ENCODE measurements around the gene SLC35B3. TPM values are rescaled to one million over a fixed set of nuclear protein-coding genes. Genes with fewer than 3 reads are reported as not detected.

The SLC35B3 gene
- total and polyA plus RNA-seq, 2 donors from 2014 or later: 18.4 to 23.0 TPM

DNA sequence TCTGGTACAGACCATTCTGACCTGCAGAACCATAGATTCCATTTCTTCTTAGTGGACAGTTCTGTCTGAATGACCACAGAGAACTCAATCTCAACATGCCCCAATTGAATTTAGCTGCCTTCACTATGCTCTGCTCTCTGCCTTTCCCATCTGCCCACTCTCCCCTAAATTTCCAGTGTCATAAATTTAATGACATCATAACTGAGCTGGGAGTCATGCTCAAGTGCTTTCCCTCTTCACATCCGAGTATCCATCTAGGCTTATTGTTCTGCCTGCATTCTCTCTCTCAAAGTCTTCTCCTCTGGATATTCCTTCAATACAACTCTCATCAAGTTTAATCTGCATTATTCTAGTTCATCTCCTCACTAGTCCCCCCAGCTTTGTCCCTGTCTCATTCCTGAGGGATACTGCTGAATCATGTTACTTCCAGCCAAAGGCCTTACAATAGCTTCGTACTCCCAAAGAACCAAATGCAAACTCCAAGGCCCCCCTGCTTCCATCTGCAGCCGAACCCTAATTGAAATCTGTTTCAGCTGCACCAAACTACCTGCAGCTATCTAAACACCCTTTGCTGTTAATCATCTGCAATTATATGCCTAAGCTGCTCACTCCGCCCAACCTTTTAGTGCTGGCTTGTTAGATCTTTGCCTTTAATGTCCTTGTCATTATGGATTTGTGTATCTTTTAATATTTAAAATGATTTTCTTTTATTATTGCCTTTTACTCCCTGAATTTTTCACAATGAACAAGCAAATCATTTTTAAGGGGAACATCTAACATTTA, 46.1 kb downstream of the SLC35B3 start:
- DNase-seq (peak in 2 of 5 donors; percentile 7 to 9), FAIRE-seq (no peak)
- Histone ChIP-seq H3K9me3 (ENCODE audit: control insufficient read depth in 2 of 3, insufficient read depth in 1 of 3, low read length in 3 of 3) (peaks cover 0 to 2% (median 0%) of the 10 kb centered on the region in 3 donors), H3K4me1 (ENCODE audit: control insufficient read depth in 2 of 3, insufficient read depth in 2 of 3, low read depth in 1 of 3, low read length in 3 of 3) (no peaks in the 10 kb centered on the region), H3K27ac (ENCODE audit: low read depth in 2 of 2, low read length in 2 of 2) (no peak overlapping the region), H3K36me3 (ENCODE audit: control insufficient read depth in 2 of 3, insufficient read depth in 3 of 3, low read length in 3 of 3) (no peaks in the 10 kb centered on the region), H3K27me3 (ENCODE audit: control insufficient read depth, insufficient read depth, low read length) (no peaks in the 10 kb centered on the region), H3K9ac (ENCODE audit: low read length in 3 of 3) (no peak overlapping the region), H3K4me3 (ENCODE audit: low read length in 3 of 3) (no peak overlapping the region)
- intact Hi-C loops (cut with DNase I): no loop called here
- TF ChIP-seq, protein P1, sequence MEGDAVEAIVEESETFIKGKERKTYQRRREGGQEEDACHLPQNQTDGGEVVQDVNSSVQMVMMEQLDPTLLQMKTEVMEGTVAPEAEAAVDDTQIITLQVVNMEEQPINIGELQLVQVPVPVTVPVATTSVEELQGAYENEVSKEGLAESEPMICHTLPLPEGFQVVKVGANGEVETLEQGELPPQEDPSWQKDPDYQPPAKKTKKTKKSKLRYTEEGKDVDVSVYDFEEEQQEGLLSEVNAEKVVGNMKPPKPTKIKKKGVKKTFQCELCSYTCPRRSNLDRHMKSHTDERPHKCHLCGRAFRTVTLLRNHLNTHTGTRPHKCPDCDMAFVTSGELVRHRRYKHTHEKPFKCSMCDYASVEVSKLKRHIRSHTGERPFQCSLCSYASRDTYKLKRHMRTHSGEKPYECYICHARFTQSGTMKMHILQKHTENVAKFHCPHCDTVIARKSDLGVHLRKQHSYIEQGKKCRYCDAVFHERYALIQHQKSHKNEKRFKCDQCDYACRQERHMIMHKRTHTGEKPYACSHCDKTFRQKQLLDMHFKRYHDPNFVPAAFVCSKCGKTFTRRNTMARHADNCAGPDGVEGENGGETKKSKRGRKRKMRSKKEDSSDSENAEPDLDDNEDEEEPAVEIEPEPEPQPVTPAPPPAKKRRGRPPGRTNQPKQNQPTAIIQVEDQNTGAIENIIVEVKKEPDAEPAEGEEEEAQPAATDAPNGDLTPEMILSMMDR (IDR thresholded peaks at IDR 0.05; ENCODE audit: borderline replicate concordance, extremely low read depth, insufficient read depth): no peak

DNA sequence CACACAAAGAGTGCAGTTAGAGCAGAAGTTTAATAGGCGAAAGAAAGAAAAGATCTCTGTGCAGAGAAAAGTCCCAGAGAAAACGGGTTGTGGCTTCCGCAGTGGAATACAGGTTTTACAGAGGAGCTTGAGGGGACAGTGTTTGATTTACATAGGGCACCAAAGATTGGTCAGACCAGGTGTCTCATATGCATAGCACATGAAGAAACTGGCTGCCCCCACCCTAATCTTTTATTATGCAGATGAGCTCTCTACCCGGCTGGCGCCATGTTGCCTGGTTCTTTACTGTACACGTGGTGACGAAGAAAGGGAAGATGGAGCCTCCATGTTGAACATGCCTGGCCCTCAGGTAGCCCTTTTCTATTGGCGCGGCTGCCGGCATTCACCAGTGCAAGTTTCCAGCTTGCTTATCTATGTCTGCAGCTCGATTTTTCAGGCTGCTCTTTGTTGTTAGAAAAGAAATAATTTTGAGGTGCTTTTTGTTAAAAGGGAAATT, 47.4 kb downstream of the SLC35B3 start:
- no peak overlapping the region for H3K4me3 ChIP-seq (ENCODE audit: low read length in 3 of 3)
- no peak overlapping the region for H3K27ac ChIP-seq (ENCODE audit: low read depth in 2 of 2, low read length in 2 of 2)
- H3K27me3 ChIP-seq (ENCODE audit: control insufficient read depth, insufficient read depth, low read length): no peaks in the 10 kb centered on the region
- H3K4me1 ChIP-seq (ENCODE audit: control insufficient read depth in 2 of 3, insufficient read depth in 2 of 3, low read depth in 1 of 3, low read length in 3 of 3): no peaks in the 10 kb centered on the region
- H3K9me3 ChIP-seq (ENCODE audit: control insufficient read depth in 2 of 3, insufficient read depth in 1 of 3, low read length in 3 of 3): peaks cover 0 to 2% (median 0%) of the 10 kb centered on the region in 3 donors
- TF ChIP-seq, protein P1 (IDR thresholded peaks at IDR 0.05; ENCODE audit: borderline replicate concordance, extremely low read depth, insufficient read depth): no peak
- DNase-seq (no peak), FAIRE-seq (no peak)
- intact Hi-C loops (cut with DNase I): no loop called here
- no peaks in the 10 kb centered on the region for H3K36me3 ChIP-seq (ENCODE audit: control insufficient read depth in 2 of 3, insufficient read depth in 3 of 3, low read length in 3 of 3)
- no peak overlapping the region for H3K9ac ChIP-seq (ENCODE audit: low read length in 3 of 3)

DNA sequence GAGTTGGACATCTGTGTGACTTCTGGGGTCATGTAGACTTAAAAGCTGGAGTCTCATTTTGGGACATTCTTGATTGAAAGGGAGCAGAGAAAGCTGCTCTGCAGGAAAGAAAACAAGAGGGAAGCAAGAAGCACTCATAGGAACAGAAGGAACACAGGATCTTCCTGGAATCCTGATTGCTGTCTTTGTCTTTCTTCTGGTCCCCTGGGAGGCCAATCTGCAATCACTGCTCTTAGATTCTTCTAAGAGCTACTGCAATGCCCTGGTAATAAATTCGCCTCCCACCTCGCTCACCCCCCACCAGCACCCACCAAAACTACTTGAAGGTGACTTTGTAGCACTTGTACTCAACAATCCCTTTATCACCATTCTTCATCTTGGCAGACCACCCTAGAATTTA, 51.8 kb downstream of the SLC35B3 start:
- Histone ChIP-seq H3K27ac (ENCODE audit: low read depth in 2 of 2, low read length in 2 of 2) (no peak overlapping the region), H3K27me3 (ENCODE audit: control insufficient read depth, insufficient read depth, low read length) (no peaks in the 10 kb centered on the region), H3K4me1 (ENCODE audit: control insufficient read depth in 2 of 3, insufficient read depth in 2 of 3, low read depth in 1 of 3, low read length in 3 of 3) (no peaks in the 10 kb centered on the region), H3K9me3 (ENCODE audit: control insufficient read depth in 2 of 3, insufficient read depth in 1 of 3, low read length in 3 of 3) (peaks cover 0 to 2% (median 0%) of the 10 kb centered on the region in 3 donors), H3K36me3 (ENCODE audit: control insufficient read depth in 2 of 3, insufficient read depth in 3 of 3, low read length in 3 of 3) (no peaks in the 10 kb centered on the region), H3K9ac (ENCODE audit: low read length in 3 of 3) (no peak overlapping the region), H3K4me3 (ENCODE audit: low read length in 3 of 3) (no peak overlapping the region)
- DNase-seq: no peak
- no peak for FAIRE-seq
- intact Hi-C loops (cut with DNase I): no loop called here
- TF ChIP-seq, protein P1 (IDR thresholded peaks at IDR 0.05; ENCODE audit: borderline replicate concordance, extremely low read depth, insufficient read depth): no peak
